Measurements from ENCODE around the gene TOGARAM2. TPM values are rescaled to one million over a fixed set of nuclear protein-coding genes. Genes with fewer than 3 reads are reported as not detected.
A peak's percentile ranks its signal among the peaks of the same experiment; 100 is the strongest.

TOGARAM2 gene
- 0.07 and 0.14 TPM in 2 replicates for polyA plus RNA-seq (2013)

DNA sequence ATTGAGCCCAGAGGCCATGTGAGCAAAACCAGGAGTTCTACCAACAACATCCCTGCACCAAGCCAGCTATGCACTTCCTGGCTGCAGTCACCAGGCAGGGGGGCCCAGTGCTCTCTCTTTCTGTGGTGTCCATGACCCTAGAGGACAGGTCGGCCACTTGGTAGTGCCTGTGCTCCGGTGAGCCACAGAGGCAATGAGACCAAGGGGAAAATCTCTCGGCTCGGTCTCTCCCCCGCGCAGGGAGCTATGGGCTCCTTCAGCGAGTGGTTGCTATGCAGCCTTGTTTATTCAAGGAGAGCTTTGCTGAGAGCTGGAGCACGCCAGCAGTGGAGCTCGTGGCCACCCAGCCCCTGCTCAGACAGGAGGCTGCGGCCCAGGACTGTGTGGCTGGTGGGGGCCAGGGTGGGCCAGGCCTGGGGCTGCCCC lies at the start of gene TOGARAM2:
TOGARAM2 (plus strand) TSS at position 283 of the 426 bp plus-strand sequence. CDS start 13,537 bp downstream, outside the sequence.
- H3K4me1 ChIP-seq (ENCODE audit: control insufficient read depth in 1 of 2, insufficient read depth in 2 of 2, low read length in 2 of 2): peaks cover 4 to 8% of the 10 kb centered on the region in 2 experiments
- H3K36me3 ChIP-seq (ENCODE audit: control insufficient read depth in 1 of 2, insufficient read depth in 2 of 2, low read length in 2 of 2): no peaks in the 10 kb centered on the region
- no peak within 1 kb of the TSS for H2AK5ac ChIP-seq (ENCODE audit: low read length)
- H3K14ac ChIP-seq (ENCODE audit: low read length): no peak within 1 kb of the TSS
- H3K9ac ChIP-seq (ENCODE audit: low read length): no peak within 1 kb of the TSS
- no CpG with 5 or more reads among the region's 10 CpGs for WGBS (ENCODE audit: extremely low coverage, insufficient coverage, insufficient read length)
- H3K18ac ChIP-seq (ENCODE audit: low read length): no peak within 1 kb of the TSS
- no peak within 1 kb of the TSS for H4K91ac ChIP-seq (ENCODE audit: low read depth, low read length)
- no peak within 1 kb of the TSS for H3K23ac ChIP-seq (ENCODE audit: low read length)
- no peaks in the 10 kb centered on the region for H3K79me1 ChIP-seq (ENCODE audit: low read length)
- no peak within 1 kb of the TSS for H3K4me3 ChIP-seq (ENCODE audit: low read depth, low read length)
- H3K9me3 ChIP-seq (ENCODE audit: insufficient read depth, low read depth, low read length): peaks cover 1% of the 10 kb centered on the region
- no peak within 1 kb of the TSS for H3K4me2 ChIP-seq (ENCODE audit: low read length)
- H4K12ac ChIP-seq (ENCODE audit: low read depth, low read length): no peak within 1 kb of the TSS
- H3K4ac ChIP-seq (ENCODE audit: low read depth, low read length): no peak within 1 kb of the TSS
- no peak within 1 kb of the TSS for H2BK5ac ChIP-seq (ENCODE audit: low read depth, low read length, poor library complexity)
- no peaks in the 10 kb centered on the region for H3K27me3 ChIP-seq (ENCODE audit: insufficient read depth, low read length)
- H4K8ac ChIP-seq (ENCODE audit: low read depth, low read length): no peak within 1 kb of the TSS
- peak in 1 of 2 donors; percentile 31 for DNase-seq
- H2BK12ac ChIP-seq (ENCODE audit: low read length): no peak within 1 kb of the TSS
- H3K79me2 ChIP-seq (ENCODE audit: control insufficient read depth, insufficient read depth, low read length, poor library complexity): no peaks in the 10 kb centered on the region
- no peak within 1 kb of the TSS for H2AFZ ChIP-seq (ENCODE audit: insufficient read depth, low read length, poor library complexity)
- H3K27ac ChIP-seq (ENCODE audit: low read depth, low read length): no peak within 1 kb of the TSS
- H2BK120ac ChIP-seq (ENCODE audit: insufficient read depth, low read length, poor library complexity): no peak within 1 kb of the TSS

DNA sequence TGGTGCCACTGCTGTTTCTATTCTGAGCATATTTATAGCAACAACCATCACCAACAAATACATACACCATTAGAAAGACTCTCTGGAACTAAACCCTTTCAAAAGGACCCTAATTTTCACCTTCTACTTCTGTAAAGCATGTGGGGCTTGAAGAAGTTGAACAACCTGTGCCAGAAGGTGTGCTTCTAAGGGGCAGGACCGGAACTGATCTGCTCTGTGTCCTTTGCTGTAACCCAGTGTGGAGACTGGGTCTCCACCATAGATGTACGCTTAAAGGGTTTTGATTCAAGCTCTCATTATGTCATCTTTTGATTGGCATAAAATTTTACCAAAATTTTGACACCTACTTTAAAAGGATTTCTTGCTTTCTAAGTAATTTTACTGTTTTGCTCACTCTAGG lies 46.3 kb upstream of the TOGARAM2 start:
- Histone ChIP-seq H3K79me2 (ENCODE audit: control insufficient read depth, insufficient read depth, low read length, poor library complexity) (no peaks in the 10 kb centered on the region), H3K36me3 (ENCODE audit: control insufficient read depth in 1 of 2, insufficient read depth in 2 of 2, low read length in 2 of 2) (peaks cover 12 to 21% of the 10 kb centered on the region in 2 experiments), H4K8ac (ENCODE audit: low read depth, low read length) (no peak overlapping the region), H3K9ac (ENCODE audit: low read length) (no peak overlapping the region), H2BK12ac (ENCODE audit: low read length) (no peak overlapping the region), H3K9me3 (ENCODE audit: insufficient read depth, low read depth, low read length) (no peaks in the 10 kb centered on the region), H2AK5ac (ENCODE audit: low read length) (no peak overlapping the region), H3K4me3 (ENCODE audit: low read depth, low read length) (no peak overlapping the region), H3K79me1 (ENCODE audit: low read length) (no peaks in the 10 kb centered on the region), H3K14ac (ENCODE audit: low read length) (no peak overlapping the region), H3K4me2 (ENCODE audit: low read length) (no peak overlapping the region), H3K4me1 (ENCODE audit: control insufficient read depth in 1 of 2, insufficient read depth in 2 of 2, low read length in 2 of 2) (no peaks in the 10 kb centered on the region), H2BK120ac (ENCODE audit: insufficient read depth, low read length, poor library complexity) (no peak overlapping the region), H3K27ac (ENCODE audit: low read depth, low read length) (no peak overlapping the region), H2AFZ (ENCODE audit: insufficient read depth, low read length, poor library complexity) (no peak overlapping the region), H3K4ac (ENCODE audit: low read depth, low read length) (no peak overlapping the region), H3K27me3 (ENCODE audit: insufficient read depth, low read length) (no peaks in the 10 kb centered on the region), H3K18ac (ENCODE audit: low read length) (no peak overlapping the region), H3K23ac (ENCODE audit: low read length) (no peak overlapping the region), H4K91ac (ENCODE audit: low read depth, low read length) (no peak overlapping the region), H4K12ac (ENCODE audit: low read depth, low read length) (no peak overlapping the region), H2BK5ac (ENCODE audit: low read depth, low read length, poor library complexity) (no peak overlapping the region)
- WGBS (ENCODE audit: extremely low coverage, insufficient coverage, insufficient read length): no CpG with 5 or more reads among the region's 2 CpGs
- no peak for DNase-seq

DNA sequence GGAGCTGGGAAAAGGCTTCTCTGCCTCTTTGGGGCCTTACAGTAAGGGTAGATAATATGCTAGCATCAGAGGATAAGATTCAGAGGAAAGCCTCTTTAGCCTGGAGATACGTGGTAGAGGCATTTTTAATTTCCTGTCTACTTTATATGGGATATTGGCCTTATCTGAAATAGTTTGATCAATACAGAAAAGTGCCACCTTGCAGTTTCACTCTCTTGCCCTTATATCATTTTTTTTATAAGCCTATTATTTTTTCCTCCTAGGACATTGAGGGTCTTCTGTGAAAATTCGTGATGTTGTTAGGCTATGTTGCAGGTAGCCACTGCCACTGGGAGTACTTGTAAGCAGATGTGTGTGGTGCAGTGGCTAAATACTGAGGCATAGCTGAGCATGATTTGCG lies 40.1 kb upstream of the TOGARAM2 start:
- Histone ChIP-seq H3K9me3 (ENCODE audit: insufficient read depth, low read depth, low read length) (no peaks in the 10 kb centered on the region), H3K14ac (ENCODE audit: low read length) (no peak overlapping the region)
- WGBS (ENCODE audit: extremely low coverage, insufficient coverage, insufficient read length): no CpG with 5 or more reads among the region's 3 CpGs

DNA sequence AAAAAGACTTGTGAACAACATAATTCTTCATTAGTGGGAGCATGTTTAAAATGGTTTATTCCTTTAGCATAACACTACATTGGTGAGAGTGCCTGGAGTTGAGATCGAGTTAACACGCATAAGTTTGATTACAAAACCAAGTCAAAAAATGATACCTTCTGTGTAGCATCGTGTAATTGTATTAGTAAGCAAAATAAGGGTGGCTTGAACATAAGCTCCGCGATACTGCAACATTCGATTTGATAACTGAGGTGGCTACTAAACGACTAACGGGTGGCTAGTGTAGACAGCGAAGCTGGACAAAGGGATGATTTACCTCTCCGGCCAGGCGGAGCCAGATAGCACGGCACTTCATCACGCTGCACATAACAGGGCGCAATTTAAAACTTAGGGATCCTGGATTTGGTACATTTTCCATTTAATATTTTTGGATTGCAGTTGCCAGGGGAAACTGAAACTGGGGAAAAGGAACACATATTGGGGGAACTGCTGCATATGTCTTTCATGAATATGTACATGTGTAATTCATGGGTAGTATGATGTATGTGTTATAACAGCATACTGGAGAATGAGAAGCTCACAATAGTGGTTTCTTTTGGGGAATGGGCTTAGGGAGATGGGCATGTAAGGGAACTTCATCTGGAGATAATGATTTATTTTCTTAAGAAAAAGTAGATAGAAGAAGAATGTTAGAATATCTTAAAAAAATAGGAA lies 36.4 kb upstream of the TOGARAM2 start:
- Histone ChIP-seq H3K9ac (ENCODE audit: low read length) (no peak overlapping the region), H3K4me1 (ENCODE audit: control insufficient read depth in 1 of 2, insufficient read depth in 2 of 2, low read length in 2 of 2) (no peaks in the 10 kb centered on the region), H4K91ac (ENCODE audit: low read depth, low read length) (no peak overlapping the region), H3K9me3 (ENCODE audit: insufficient read depth, low read depth, low read length) (peaks cover 2% of the 10 kb centered on the region), H4K12ac (ENCODE audit: low read depth, low read length) (no peak overlapping the region), H3K23ac (ENCODE audit: low read length) (no peak overlapping the region), H2AK5ac (ENCODE audit: low read length) (no peak overlapping the region), H2BK120ac (ENCODE audit: insufficient read depth, low read length, poor library complexity) (no peak overlapping the region), H3K4ac (ENCODE audit: low read depth, low read length) (no peak overlapping the region), H4K8ac (ENCODE audit: low read depth, low read length) (no peak overlapping the region), H3K79me2 (ENCODE audit: control insufficient read depth, insufficient read depth, low read length, poor library complexity) (no peaks in the 10 kb centered on the region), H3K36me3 (ENCODE audit: control insufficient read depth in 1 of 2, insufficient read depth in 2 of 2, low read length in 2 of 2) (peaks cover 17 to 41% of the 10 kb centered on the region in 2 experiments), H3K18ac (ENCODE audit: low read length) (no peak overlapping the region), H3K14ac (ENCODE audit: low read length) (no peak overlapping the region), H3K79me1 (ENCODE audit: low read length) (no peaks in the 10 kb centered on the region), H2BK12ac (ENCODE audit: low read length) (no peak overlapping the region), H3K27me3 (ENCODE audit: insufficient read depth, low read length) (no peaks in the 10 kb centered on the region), H3K4me3 (ENCODE audit: low read depth, low read length) (no peak overlapping the region), H3K27ac (ENCODE audit: low read depth, low read length) (no peak overlapping the region), H3K4me2 (ENCODE audit: low read length) (no peak overlapping the region), H2AFZ (ENCODE audit: insufficient read depth, low read length, poor library complexity) (no peak overlapping the region), H2BK5ac (ENCODE audit: low read depth, low read length, poor library complexity) (no peak overlapping the region)
- DNase-seq: no peak
- no CpG with 5 or more reads among the region's 14 CpGs for WGBS (ENCODE audit: extremely low coverage, insufficient coverage, insufficient read length)

More for the DNA sequence above, 40.1 kb upstream of the TOGARAM2 start:
- Histone ChIP-seq H2BK12ac (ENCODE audit: low read length) (no peak overlapping the region), H3K27me3 (ENCODE audit: insufficient read depth, low read length) (no peaks in the 10 kb centered on the region), H3K79me2 (ENCODE audit: control insufficient read depth, insufficient read depth, low read length, poor library complexity) (no peaks in the 10 kb centered on the region), H3K4ac (ENCODE audit: low read depth, low read length) (no peak overlapping the region), H3K18ac (ENCODE audit: low read length) (no peak overlapping the region), H4K12ac (ENCODE audit: low read depth, low read length) (no peak overlapping the region), H3K36me3 (ENCODE audit: control insufficient read depth in 1 of 2, insufficient read depth in 2 of 2, low read length in 2 of 2) (peaks cover 15 to 35% of the 10 kb centered on the region in 2 experiments), H3K4me1 (ENCODE audit: control insufficient read depth in 1 of 2, insufficient read depth in 2 of 2, low read length in 2 of 2) (no peaks in the 10 kb centered on the region), H2BK120ac (ENCODE audit: insufficient read depth, low read length, poor library complexity) (no peak overlapping the region), H4K8ac (ENCODE audit: low read depth, low read length) (no peak overlapping the region), H4K91ac (ENCODE audit: low read depth, low read length) (no peak overlapping the region), H2BK5ac (ENCODE audit: low read depth, low read length, poor library complexity) (no peak overlapping the region), H3K4me3 (ENCODE audit: low read depth, low read length) (no peak overlapping the region), H2AFZ (ENCODE audit: insufficient read depth, low read length, poor library complexity) (no peak overlapping the region), H2AK5ac (ENCODE audit: low read length) (no peak overlapping the region), H3K9ac (ENCODE audit: low read length) (no peak overlapping the region), H3K79me1 (ENCODE audit: low read length) (no peaks in the 10 kb centered on the region), H3K23ac (ENCODE audit: low read length) (no peak overlapping the region), H3K27ac (ENCODE audit: low read depth, low read length) (no peak overlapping the region), H3K4me2 (ENCODE audit: low read length) (no peak overlapping the region)
- DNase-seq: no peak
